ENCODE measurements around the gene CTNNA2. TPM values are rescaled to one million over a fixed set of nuclear protein-coding genes. Genes with fewer than 3 reads are reported as not detected.

Gene CTNNA2
- total RNA-seq, 5 donors from 2014 or later (not counting 1 experiment from before 2014, with no cell fraction given): not detected

DNA sequence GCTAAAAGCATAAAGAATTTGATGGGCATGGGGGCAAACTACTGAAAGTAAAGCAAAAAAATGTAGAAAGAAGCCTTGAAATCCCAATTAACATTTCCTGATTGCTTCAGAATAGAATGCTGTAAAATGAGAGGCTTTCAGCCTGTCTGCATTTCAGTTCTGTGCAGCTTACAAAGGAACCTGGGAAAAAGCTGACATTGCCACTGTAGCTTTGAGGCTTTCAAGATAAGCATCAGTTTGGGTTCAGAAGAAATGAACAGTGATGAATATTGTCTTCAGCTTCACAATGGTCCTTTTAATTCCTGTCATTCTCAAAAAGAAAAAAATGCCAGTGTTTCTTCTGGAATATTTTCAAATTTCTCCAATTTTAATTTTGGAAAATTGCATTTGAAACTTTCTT lies 549.0 kb downstream of the CTNNA2 start:
- H3K27ac ChIP-seq (ENCODE audit: low read length): no peak overlapping the region
- Mint-ChIP-seq H3K27me3 (no peaks in the 10 kb centered on the region), H3K36me3 (no peaks in the 10 kb centered on the region), H3K4me3 (no peak overlapping the region), H3K9me3 (peaks cover 3 to 10% (median 5%) of the 10 kb centered on the region in 3 donors), H3K4me1 (no peaks in the 10 kb centered on the region), H3K27ac (no peak overlapping the region)
- no peaks in the 10 kb centered on the region for H3K27me3 ChIP-seq (replicated peaks in 1 of 2; ENCODE audit: control insufficient read depth in 2 of 2, extremely low read depth in 1 of 2, insufficient read depth in 2 of 2, low read length in 1 of 2)
- no peak overlapping the region for H3K4me3 ChIP-seq (ENCODE audit: control insufficient read depth in 1 of 2, extremely low read depth in 1 of 2, low read length in 1 of 2)
- H3K9me3 ChIP-seq: no peaks in the 10 kb centered on the region
- ATAC-seq (replicated peaks in 1 of 4) (no peak), DNase-seq (no peak)
- CTCF ChIA-PET: no interaction called here
- H3K4me1 ChIP-seq (ENCODE audit: control insufficient read depth in 1 of 2, extremely low read depth in 1 of 2, insufficient read depth in 2 of 2, low read length in 2 of 2): no peaks in the 10 kb centered on the region
- H3K36me3 ChIP-seq (ENCODE audit: control insufficient read depth in 2 of 2, extremely low read depth in 1 of 2, insufficient read depth in 1 of 2, low read length in 1 of 2): no peaks in the 10 kb centered on the region
- POLR2A ChIA-PET: no interaction called here

DNA sequence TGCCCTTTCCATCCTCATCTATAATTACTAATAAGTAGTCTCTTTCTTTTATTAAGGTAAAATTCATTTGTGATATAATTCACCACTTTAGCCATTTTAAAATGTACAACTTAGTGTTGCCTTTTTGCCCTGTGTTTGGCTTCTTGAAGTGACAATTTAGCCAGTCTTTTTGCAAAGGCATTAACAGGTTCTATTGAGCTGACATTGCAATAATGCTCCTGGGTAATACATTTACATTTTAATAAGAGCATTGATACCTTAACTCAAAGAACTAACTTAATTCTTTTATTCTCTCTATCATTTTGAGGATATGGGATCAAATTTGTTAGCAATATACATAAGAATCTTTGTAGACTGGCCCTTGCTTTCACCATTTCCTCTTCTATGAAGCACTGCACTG lies 549.4 kb downstream of the CTNNA2 start:
- ChIA-PET CTCF (no interaction called here), POLR2A (no interaction called here)
- no peak overlapping the region for H3K27ac ChIP-seq (ENCODE audit: low read length)
- no peak overlapping the region for H3K4me3 Mint-ChIP-seq
- H3K36me3 ChIP-seq (ENCODE audit: control insufficient read depth in 2 of 2, extremely low read depth in 1 of 2, insufficient read depth in 1 of 2, low read length in 1 of 2): no peaks in the 10 kb centered on the region
- H3K27me3 Mint-ChIP-seq: no peaks in the 10 kb centered on the region
- no peaks in the 10 kb centered on the region for H3K27me3 ChIP-seq (replicated peaks in 1 of 2; ENCODE audit: control insufficient read depth in 2 of 2, extremely low read depth in 1 of 2, insufficient read depth in 2 of 2, low read length in 1 of 2)
- H3K4me1 ChIP-seq (ENCODE audit: control insufficient read depth in 1 of 2, extremely low read depth in 1 of 2, insufficient read depth in 2 of 2, low read length in 2 of 2): no peaks in the 10 kb centered on the region
- H3K9me3 Mint-ChIP-seq: peaks cover 3 to 11% (median 5%) of the 10 kb centered on the region in 3 donors
- H3K36me3 Mint-ChIP-seq: no peaks in the 10 kb centered on the region
- no peak overlapping the region for H3K27ac Mint-ChIP-seq
- no peaks in the 10 kb centered on the region for H3K9me3 ChIP-seq
- ATAC-seq (replicated peaks in 1 of 4): no peak
- no peak for DNase-seq
- no peaks in the 10 kb centered on the region for H3K4me1 Mint-ChIP-seq
- no peak overlapping the region for H3K4me3 ChIP-seq (ENCODE audit: control insufficient read depth in 1 of 2, extremely low read depth in 1 of 2, low read length in 1 of 2)

DNA sequence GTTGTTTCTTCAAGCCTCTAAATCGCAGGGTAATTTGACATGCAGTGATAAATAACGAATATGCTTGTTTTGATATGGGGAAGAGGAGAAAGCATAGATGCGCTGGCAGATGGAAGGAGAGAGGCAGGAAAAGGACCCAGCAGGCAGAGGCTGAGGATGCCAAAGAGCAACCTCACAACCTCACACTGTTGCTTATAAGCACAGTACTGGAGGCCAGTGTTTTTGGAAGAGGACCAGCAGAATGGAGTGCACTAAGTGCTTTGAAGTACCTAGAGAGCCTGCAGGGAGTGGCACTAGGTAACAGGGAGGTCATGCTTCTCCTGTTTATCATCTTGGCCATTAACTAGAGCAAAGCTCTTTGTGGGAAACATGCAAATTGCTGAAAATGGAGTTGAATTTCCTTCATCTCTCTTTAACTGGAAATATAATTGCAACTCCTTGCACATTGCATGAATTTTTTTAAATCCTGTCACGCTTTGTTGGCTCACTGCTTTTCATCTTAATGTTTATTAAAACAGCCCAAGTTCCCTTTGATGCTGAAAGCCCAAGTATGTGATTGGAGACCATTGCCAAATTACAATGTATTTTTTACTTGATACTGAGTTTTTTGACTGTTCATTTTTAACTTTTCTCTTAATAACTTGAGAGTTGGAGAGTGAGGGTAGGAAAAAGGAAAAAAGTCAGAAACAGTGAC lies 555.3 kb downstream of the CTNNA2 start:
- ChIA-PET CTCF (no interaction called here), POLR2A (no interaction called here)
- Histone ChIP-seq H3K9me3 (no peaks in the 10 kb centered on the region), H3K36me3 (ENCODE audit: control insufficient read depth in 2 of 2, extremely low read depth in 1 of 2, insufficient read depth in 1 of 2, low read length in 1 of 2) (no peaks in the 10 kb centered on the region), H3K4me1 (ENCODE audit: control insufficient read depth in 1 of 2, extremely low read depth in 1 of 2, insufficient read depth in 2 of 2, low read length in 2 of 2) (no peaks in the 10 kb centered on the region), H3K27me3 (replicated peaks in 1 of 2; ENCODE audit: control insufficient read depth in 2 of 2, extremely low read depth in 1 of 2, insufficient read depth in 2 of 2, low read length in 1 of 2) (no peaks in the 10 kb centered on the region), H3K4me3 (ENCODE audit: control insufficient read depth in 1 of 2, extremely low read depth in 1 of 2, low read length in 1 of 2) (no peak overlapping the region), H3K27ac (ENCODE audit: low read length) (no peak overlapping the region)
- Mint-ChIP-seq H3K9me3 (peaks cover 0 to 4% (median 3%) of the 10 kb centered on the region in 3 donors), H3K27ac (no peak overlapping the region), H3K27me3 (no peaks in the 10 kb centered on the region), H3K4me3 (no peak overlapping the region), H3K4me1 (no peaks in the 10 kb centered on the region), H3K36me3 (no peaks in the 10 kb centered on the region)
- ATAC-seq (replicated peaks in 1 of 4) (no peak), DNase-seq (no peak)
- no CpG with 5 or more reads among the region's 4 CpGs for WGBS (ENCODE audit: insufficient coverage)

DNA sequence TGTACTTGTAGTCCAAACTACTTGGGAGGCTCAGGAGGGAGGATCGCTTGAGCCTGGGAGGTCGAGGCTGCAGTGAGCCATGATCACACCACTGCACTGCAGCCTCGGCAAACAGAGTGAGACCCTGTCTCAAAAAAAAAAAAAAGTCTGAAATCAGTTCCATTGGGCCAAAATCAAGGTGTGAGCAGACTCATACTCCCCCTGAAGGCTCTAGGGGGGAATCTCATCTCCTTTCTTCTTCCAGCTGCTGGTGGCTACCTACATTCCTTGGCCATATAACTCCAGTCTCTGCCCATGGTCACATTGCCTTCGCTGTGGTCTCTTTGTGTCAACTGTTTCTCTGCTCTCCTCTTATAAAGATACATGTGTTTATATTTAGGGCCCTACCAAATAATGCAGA lies 557.7 kb downstream of the CTNNA2 start:
- ChIA-PET POLR2A (no interaction called here), CTCF (no interaction called here)
- H3K4me3 ChIP-seq (ENCODE audit: control insufficient read depth in 1 of 2, extremely low read depth in 1 of 2, low read length in 1 of 2): no peak overlapping the region
- no peaks in the 10 kb centered on the region for H3K27me3 Mint-ChIP-seq
- no peaks in the 10 kb centered on the region for H3K9me3 ChIP-seq
- H3K27me3 ChIP-seq (replicated peaks in 1 of 2; ENCODE audit: control insufficient read depth in 2 of 2, extremely low read depth in 1 of 2, insufficient read depth in 2 of 2, low read length in 1 of 2): no peaks in the 10 kb centered on the region
- H3K4me1 Mint-ChIP-seq: no peaks in the 10 kb centered on the region
- DNase-seq (no peak), ATAC-seq (replicated peaks in 1 of 4) (no peak)
- H3K27ac ChIP-seq (ENCODE audit: low read length): no peak overlapping the region
- H3K4me3 Mint-ChIP-seq: no peak overlapping the region
- H3K4me1 ChIP-seq (ENCODE audit: control insufficient read depth in 1 of 2, extremely low read depth in 1 of 2, insufficient read depth in 2 of 2, low read length in 2 of 2): no peaks in the 10 kb centered on the region
- no peak overlapping the region for H3K27ac Mint-ChIP-seq
- 20% methylated on average over 1 of the region's 4 CpGs for WGBS (ENCODE audit: insufficient coverage)
- no peaks in the 10 kb centered on the region for H3K36me3 ChIP-seq (ENCODE audit: control insufficient read depth in 2 of 2, extremely low read depth in 1 of 2, insufficient read depth in 1 of 2, low read length in 1 of 2)
- peaks cover 0 to 3% (median 3%) of the 10 kb centered on the region in 3 donors for H3K9me3 Mint-ChIP-seq
- no peaks in the 10 kb centered on the region for H3K36me3 Mint-ChIP-seq

DNA sequence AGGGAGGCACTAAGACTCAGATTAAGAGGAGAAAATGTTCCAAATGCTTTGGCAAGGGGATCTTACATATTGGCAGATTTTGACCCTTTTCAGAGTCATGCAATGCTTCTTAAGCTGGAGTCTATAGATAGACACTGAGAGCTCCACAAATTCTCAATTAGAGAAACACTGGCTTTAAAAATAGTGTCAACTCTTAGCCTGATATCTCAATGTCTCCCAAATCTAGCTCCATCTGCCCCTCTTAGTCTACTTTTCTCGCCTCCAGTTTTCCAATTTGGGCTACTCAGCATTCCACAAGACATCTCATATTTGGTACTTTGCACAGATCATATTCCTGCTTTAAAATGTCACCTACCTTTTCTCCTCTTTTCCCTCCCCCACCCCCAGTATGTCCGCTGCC lies 559.1 kb downstream of the CTNNA2 start:
- Histone ChIP-seq H3K4me1 (ENCODE audit: control insufficient read depth in 1 of 2, extremely low read depth in 1 of 2, insufficient read depth in 2 of 2, low read length in 2 of 2) (no peaks in the 10 kb centered on the region), H3K27me3 (replicated peaks in 1 of 2; ENCODE audit: control insufficient read depth in 2 of 2, extremely low read depth in 1 of 2, insufficient read depth in 2 of 2, low read length in 1 of 2) (no peaks in the 10 kb centered on the region), H3K27ac (ENCODE audit: low read length) (no peak overlapping the region), H3K9me3 (no peaks in the 10 kb centered on the region), H3K36me3 (ENCODE audit: control insufficient read depth in 2 of 2, extremely low read depth in 1 of 2, insufficient read depth in 1 of 2, low read length in 1 of 2) (no peaks in the 10 kb centered on the region), H3K4me3 (ENCODE audit: control insufficient read depth in 1 of 2, extremely low read depth in 1 of 2, low read length in 1 of 2) (no peak overlapping the region)
- H3K27ac Mint-ChIP-seq: no peak overlapping the region
- no peak for DNase-seq
- ChIA-PET CTCF (no interaction called here), POLR2A (no interaction called here)
- peaks cover 0 to under 1% (median 0%) of the 10 kb centered on the region in 3 donors for H3K9me3 Mint-ChIP-seq
- H3K36me3 Mint-ChIP-seq: no peaks in the 10 kb centered on the region
- no peaks in the 10 kb centered on the region for H3K4me1 Mint-ChIP-seq
- ATAC-seq (replicated peaks in 1 of 4): no peak
- H3K4me3 Mint-ChIP-seq: no peak overlapping the region
- H3K27me3 Mint-ChIP-seq: no peaks in the 10 kb centered on the region
- WGBS (ENCODE audit: insufficient coverage): 64% methylated on average over 2 of the region's 2 CpGs

DNA sequence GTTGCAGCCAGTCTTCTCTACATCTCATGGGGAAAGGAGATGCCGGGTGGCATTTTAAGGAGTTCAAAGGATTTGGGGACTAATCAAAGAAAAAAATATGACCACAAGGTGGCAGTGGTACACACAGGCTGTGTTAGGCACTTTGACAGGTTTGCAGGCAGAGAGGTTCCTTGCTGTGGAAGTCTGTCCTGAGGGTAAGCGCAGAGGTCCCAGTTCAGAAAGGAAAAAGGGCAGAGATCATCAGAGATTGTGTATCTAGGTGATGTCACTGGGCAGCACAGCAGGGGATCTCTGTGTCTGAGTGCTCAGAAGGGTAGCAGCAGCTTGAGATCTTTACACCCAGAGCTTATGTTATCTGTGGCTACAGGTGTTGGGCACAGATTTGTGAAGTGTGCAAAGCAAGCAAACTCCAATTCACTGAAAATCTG lies 560.3 kb downstream of the CTNNA2 start:
- 32% methylated on average over 2 of the region's 2 CpGs for WGBS (ENCODE audit: insufficient coverage)
- POLR2A ChIA-PET: no interaction called here
- no peak overlapping the region for H3K27ac Mint-ChIP-seq

More for the DNA sequence above, 560.3 kb downstream of the CTNNA2 start:
- no peaks in the 10 kb centered on the region for H3K27me3 ChIP-seq (replicated peaks in 1 of 2; ENCODE audit: control insufficient read depth in 2 of 2, extremely low read depth in 1 of 2, insufficient read depth in 2 of 2, low read length in 1 of 2)
- H3K27me3 Mint-ChIP-seq: peaks cover 2 to 3% of the 10 kb centered on the region in 2 donors
- H3K27ac ChIP-seq (ENCODE audit: low read length): no peak overlapping the region
- no peaks in the 10 kb centered on the region for H3K36me3 ChIP-seq (ENCODE audit: control insufficient read depth in 2 of 2, extremely low read depth in 1 of 2, insufficient read depth in 1 of 2, low read length in 1 of 2)
- H3K9me3 ChIP-seq: no peaks in the 10 kb centered on the region
- ATAC-seq (replicated peaks in 1 of 4) (no peak), DNase-seq (peak in 1 of 35 experiments; percentile 32)
- H3K4me3 ChIP-seq (ENCODE audit: control insufficient read depth in 1 of 2, extremely low read depth in 1 of 2, low read length in 1 of 2): no peak overlapping the region
- CTCF ChIA-PET: no interaction called here
- no peaks in the 10 kb centered on the region for H3K4me1 Mint-ChIP-seq
- no peaks in the 10 kb centered on the region for H3K4me1 ChIP-seq (ENCODE audit: control insufficient read depth in 1 of 2, extremely low read depth in 1 of 2, insufficient read depth in 2 of 2, low read length in 2 of 2)
- H3K4me3 Mint-ChIP-seq: no peak overlapping the region
- no peaks in the 10 kb centered on the region for H3K36me3 Mint-ChIP-seq
- peaks cover 0 to 3% (median 0%) of the 10 kb centered on the region in 3 donors for H3K9me3 Mint-ChIP-seq
